Measurements from ENCODE around the gene GNAQ.
"Not testable (repeated sequence)": the region's sequence is repeated elsewhere in the genome, so short reads cannot be mapped to it uniquely, and the experiment has no call there.

GNAQ gene

GRCh38 chr9:78031444-78031892 lies at the start of gene GNAQ:
Gene GNAQ (minus strand): TSS chr9:78031811. CDS start chr9:78031235, 576 bp downstream.
- peak; percentile 16 for DNase-seq (ENCODE audit: low read depth)

- DNase-seq (ENCODE audit: low read depth) = no peak
These were observed 43.0 kb upstream of the GNAQ start for GRCh38 chr9:78074385-78075291.

GRCh38 chr9:78073722-78074121 lies 42.1 kb upstream of the GNAQ start:
- no peak for DNase-seq (ENCODE audit: low read depth)

- DNase-seq (ENCODE audit: low read depth) = no peak
These were observed 41.1 kb upstream of the GNAQ start for GRCh38 chr9:78072586-78073199.

- no peak for DNase-seq (ENCODE audit: low read depth)
These were observed 38.9 kb upstream of the GNAQ start for GRCh38 chr9:78070521-78070920.

GRCh38 chr9:78064075-78064474 lies 32.5 kb upstream of the GNAQ start:
- no peak for DNase-seq (ENCODE audit: low read depth)

- no peak for DNase-seq (ENCODE audit: low read depth)
These were observed 31.1 kb upstream of the GNAQ start for GRCh38 chr9:78062710-78063109.

- DNase-seq (ENCODE audit: low read depth) = not testable (repeated sequence)
These were observed 22.6 kb upstream of the GNAQ start for GRCh38 chr9:78054218-78054617.

- no peak for DNase-seq (ENCODE audit: low read depth)
These were observed 22.0 kb upstream of the GNAQ start for GRCh38 chr9:78053627-78054026.

- DNase-seq (ENCODE audit: low read depth) = no peak
These were observed 18.8 kb upstream of the GNAQ start for GRCh38 chr9:78050421-78050820.

GRCh38 chr9:78049484-78049883 lies 17.9 kb upstream of the GNAQ start:
- no peak for DNase-seq (ENCODE audit: low read depth)

GRCh38 chr9:78047106-78047505 lies 15.5 kb upstream of the GNAQ start:
- DNase-seq (ENCODE audit: low read depth) = no peak

GRCh38 chr9:78046112-78046511 lies 14.5 kb upstream of the GNAQ start:
- DNase-seq (ENCODE audit: low read depth) = no peak

- no peak for DNase-seq (ENCODE audit: low read depth)
These were observed 13.3 kb upstream of the GNAQ start for GRCh38 chr9:78044886-78045285.

GRCh38 chr9:78044189-78044588 lies 12.6 kb upstream of the GNAQ start:
- no peak for DNase-seq (ENCODE audit: low read depth)

GRCh38 chr9:78041971-78042370 lies 10.4 kb upstream of the GNAQ start:
- no peak for DNase-seq (ENCODE audit: low read depth)

GRCh38 chr9:78040726-78041125 lies 9.1 kb upstream of the GNAQ start:
- no peak for DNase-seq (ENCODE audit: low read depth)

GRCh38 chr9:78038620-78039300 lies 7.1 kb upstream of the GNAQ start:
- DNase-seq (ENCODE audit: low read depth) = no peak

GRCh38 chr9:78035383-78035993 lies 3.9 kb upstream of the GNAQ start:
- no peak for DNase-seq (ENCODE audit: low read depth)

GRCh38 chr9:78033870-78034269 lies 2.3 kb upstream of the GNAQ start:
- DNase-seq (ENCODE audit: low read depth) = no peak

GRCh38 chr9:78032730-78033457 lies 1.3 kb upstream of the GNAQ start:
- no peak for DNase-seq (ENCODE audit: low read depth)
